Heart right ventricle (tissue), 16 donors: Measurements from ENCODE around the gene KCNJ10. TPM values are rescaled to one million over a fixed set of nuclear protein-coding genes. Genes with fewer than 3 reads are reported as not detected.

Experiments used
- ATAC-seq, 8 donors: fragments of 200-7000 bp; cut with Tn5 transposase; one replicate each; pipeline ENCODE4 v1.9.1; 2020; ENCODE audit warnings: mild to moderate bottlenecking in 8 of 8, moderate library complexity in 8 of 8, moderate number of reproducible peaks in 1 of 8
- DNase-seq, 2 donors: peaks; one replicate each; pipeline ENCODE4 v3.0.0-alpha.2; 2020
- H3K27ac ChIP-seq, 10 donors: fragments of 200-600 bp; sonication (generic) in 2 of 10; one replicate each; pipeline versions ENCODE4 v1.5.0 to v1.8.0; 2020 to 2022; ENCODE audit warnings: mild to moderate bottlenecking in 3 of 10
- H3K27me3 ChIP-seq, 7 donors: fragments of 200-600 bp; one replicate each; pipeline ENCODE4 v1.8.0; 2021 to 2022; ENCODE audit warnings: mild to moderate bottlenecking in 2 of 7
- H3K36me3 ChIP-seq, 9 donors: fragments of 200-600 bp; sonication (generic) in 1 of 9; one replicate each; pipeline versions ENCODE4 v1.5.0 to v1.8.0; 2020 to 2022; ENCODE audit warnings: mild to moderate bottlenecking in 2 of 9
- H3K4me1 ChIP-seq, 9 donors: fragments of 200-600 bp; sonication (generic) in 1 of 9; one replicate each; pipeline versions ENCODE4 v1.5.0 to v1.8.0; 2020 to 2022; ENCODE audit warnings: mild to moderate bottlenecking in 4 of 9
- H3K4me3 ChIP-seq, 10 donors: fragments of 200-600 bp; sonication (generic) in 2 of 10; one replicate each; pipeline versions ENCODE4 v1.5.0 to v1.8.0; 2020 to 2022; ENCODE audit warnings: mild to moderate bottlenecking in 7 of 10, moderate library complexity in 2 of 10
- H3K9me3 ChIP-seq, 11 donors: fragments of 200-600 bp in 10 of 11; sonication (generic) in 2 of 11; one replicate each; pipeline versions ENCODE4 v1.5.0 to v1.8.0; 2013 to 2022; ENCODE audit warnings: mild to moderate bottlenecking in 2 of 11, control low read depth in 1 of 11, moderate library complexity in 1 of 11
- WGBS, 2 donors: extraction: QIAGEN DNeasy Blood & Tissue Kit; methylation state at CpG; one replicate each; pipeline ENCODE4 v1.1.7; 2013; ENCODE audit warnings: inconsistent platforms in 1 of 2; 5-methylcytosine and 5-hydroxymethylcytosine counted together
- intact Hi-C, 10 donors: fragments of 100-400 bp; cut with DNase I; formaldehyde crosslinking; loops; one replicate each; pipeline versions ENCODE4 v1.11.1 to v1.14.2; 2022
- polyA plus RNA-seq, 2 donors: library from polyadenylated mRNA; stranded (reverse); fragments of 200-250 nt; gene quantifications; one replicate each; pipeline ENCODE4 v1.2.3, GENCODE V29; 2013
- total RNA-seq, 10 donors: library from RNA; stranded (reverse); fragmentation: NEBNext Ultra II Directional in 3 of 10; extraction: Animal tissue kit (Norgen Biotek cat#: 25700) in 3 of 10; gene quantifications; one replicate each; pipeline versions ENCODE4 v1.2.1 to v1.2.4, GENCODE V29; 2021 to 2023
- TF ChIP-seq, protein P1 (sequence below), 9 donors: fragments of 200-600 bp; sonication (generic) in 2 of 9; IDR thresholded peaks; one replicate each; pipeline versions ENCODE4 v1.5.0 to v1.8.0; 2021 to 2022; ENCODE audit warnings: antibody characterized with exemption in 9 of 9, mild to moderate bottlenecking in 5 of 9, moderate library complexity in 1 of 9
- donor health status: Arrhythmogenic right ventricular cardiomyopathy.
- donor health status: ischemic (EF 13 %, LVEDD 7.1; RV severe dilation, severe dysfunction).
- donor health status: healthy with polysubstance abuse.
- donor health status: DM: no; HTN: yes; CAD: no.
- donor health status: DM: no; HTN: no; CAD: no.
- donor health status: ischemic (EF 25% LVEDD 6.9; RV normal size, moderate dysfunction).
- donor health status: ischemic (EF 25% LVEDD 5.7; RV mildly dilated, moderate dysfunction).
- donor health status: healthy.
- donor health status: DM: yes; HTN: yes; CAD: no.
- donor health status: Ischemic cardiomyopathy.
- donor health status: ischemic (EF 35%, LVEDD 5.7; RV mildly dilated, moderate dysfunction).
- donor health status: nonischemic (EF 11% LVEDD 7.7; RV severe dilation, severe dysfunction).
- donor health status: DM: yes; HTN: yes; CAD: no.
- donor health status: PGD.
- donor health status: ischemic (EF 29% LVEDD 5.4; RV normal size, mild dysfunction).
- donor health status: nonischemic (EF 23%, LVEDD 6.1; RV moderate dilation, normal function).

The KCNJ10 gene
- total and polyA plus RNA-seq, 12 donors = 0.09 to 1.9 TPM; not detected in 10

DNA sequence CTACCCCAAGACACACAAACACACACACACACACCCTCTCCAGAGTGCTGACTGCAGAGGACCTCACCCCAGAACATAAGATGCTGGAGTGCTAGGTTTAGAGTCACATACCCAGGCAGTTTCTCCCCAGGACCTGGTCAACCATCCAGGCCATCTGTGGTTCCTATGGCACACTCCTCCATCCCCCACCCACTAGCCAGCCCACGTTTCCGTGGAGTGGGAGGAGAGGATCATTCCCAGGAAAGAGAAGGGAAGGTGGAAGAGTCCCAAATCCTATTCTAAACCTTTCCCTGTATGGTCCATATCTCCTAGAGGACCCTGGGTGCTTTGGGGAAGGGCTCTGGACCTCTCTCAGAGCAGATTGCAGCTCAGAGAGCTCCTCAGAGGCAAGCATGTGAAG is 12.5 kb upstream of the KCNJ10 start:
- ATAC-seq = no peak
- 47 to 50% methylated on average over 2 of the region's 2 CpGs for WGBS, 2 donors
- intact Hi-C loops = loop anchor here in 6 of 10 donors (5.0 to 10.0 kb wide), 2 partner anchors 35 to 292 kb away; no protein-coding TSS in a partner anchor
- no peak for DNase-seq
- Histone ChIP-seq H3K9me3 (no peaks in the 10 kb centered on the region), H3K27ac (no peak overlapping the region), H3K27me3 (peaks cover 6 to 72% (median 69%) of the 10 kb centered on the region in 7 donors), H3K4me1 (peaks cover 0 to 22% (median 7%) of the 10 kb centered on the region in 9 donors), H3K4me3 (no peak overlapping the region), H3K36me3 (no peaks in the 10 kb centered on the region)
- TF ChIP-seq, protein P1, sequence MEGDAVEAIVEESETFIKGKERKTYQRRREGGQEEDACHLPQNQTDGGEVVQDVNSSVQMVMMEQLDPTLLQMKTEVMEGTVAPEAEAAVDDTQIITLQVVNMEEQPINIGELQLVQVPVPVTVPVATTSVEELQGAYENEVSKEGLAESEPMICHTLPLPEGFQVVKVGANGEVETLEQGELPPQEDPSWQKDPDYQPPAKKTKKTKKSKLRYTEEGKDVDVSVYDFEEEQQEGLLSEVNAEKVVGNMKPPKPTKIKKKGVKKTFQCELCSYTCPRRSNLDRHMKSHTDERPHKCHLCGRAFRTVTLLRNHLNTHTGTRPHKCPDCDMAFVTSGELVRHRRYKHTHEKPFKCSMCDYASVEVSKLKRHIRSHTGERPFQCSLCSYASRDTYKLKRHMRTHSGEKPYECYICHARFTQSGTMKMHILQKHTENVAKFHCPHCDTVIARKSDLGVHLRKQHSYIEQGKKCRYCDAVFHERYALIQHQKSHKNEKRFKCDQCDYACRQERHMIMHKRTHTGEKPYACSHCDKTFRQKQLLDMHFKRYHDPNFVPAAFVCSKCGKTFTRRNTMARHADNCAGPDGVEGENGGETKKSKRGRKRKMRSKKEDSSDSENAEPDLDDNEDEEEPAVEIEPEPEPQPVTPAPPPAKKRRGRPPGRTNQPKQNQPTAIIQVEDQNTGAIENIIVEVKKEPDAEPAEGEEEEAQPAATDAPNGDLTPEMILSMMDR (IDR thresholded peaks at IDR 0.05) = no peak

DNA sequence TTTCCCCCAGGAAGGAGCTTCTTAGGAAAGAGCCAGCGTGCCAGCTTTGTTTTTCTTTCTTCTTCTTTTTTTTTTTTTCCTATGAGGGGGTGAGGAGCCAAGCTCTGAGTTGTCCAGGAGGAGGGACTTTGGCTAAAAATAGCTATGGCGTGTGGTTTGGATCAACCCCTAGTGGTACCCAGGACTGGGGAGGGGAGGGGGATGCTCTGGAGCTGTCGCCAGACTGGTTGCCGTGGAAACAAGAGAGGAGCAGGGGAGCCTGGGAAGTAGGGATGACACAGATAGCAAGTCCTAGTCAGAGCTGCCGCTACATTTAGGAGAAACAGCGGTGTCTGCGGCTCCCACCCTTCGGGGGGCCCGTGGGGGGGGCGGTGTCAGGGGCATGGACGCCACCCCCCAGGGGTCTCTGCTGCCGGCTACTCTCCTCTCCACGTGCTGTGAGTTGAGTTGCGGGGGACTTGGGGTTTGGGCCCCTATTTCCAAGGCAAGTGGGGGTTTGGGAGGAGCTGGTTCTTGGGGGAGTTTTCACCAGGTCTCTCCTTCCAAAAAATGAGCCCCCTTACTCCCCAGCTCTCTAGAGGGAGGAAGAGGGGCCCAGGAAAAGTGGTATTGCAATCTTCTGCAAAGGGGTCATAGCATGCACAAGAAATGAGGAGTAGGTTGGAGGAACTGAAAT is 11.4 kb upstream of the KCNJ10 start, which contains the start of gene KCNJ9:
TSS of gene KCNJ9 (plus strand) at position 278 of the 676 bp plus-strand sequence. CDS start 2,493 bp downstream, outside the sequence.
- Histone ChIP-seq H3K4me1 (peaks cover 0 to 31% (median 7%) of the 10 kb centered on the region in 9 donors), H3K27me3 (peaks cover 6 to 79% (median 73%) of the 10 kb centered on the region in 7 donors), H3K27ac (no peak within 1 kb of the TSS), H3K36me3 (no peaks in the 10 kb centered on the region), H3K9me3 (no peaks in the 10 kb centered on the region), H3K4me3 (no peak within 1 kb of the TSS)
- intact Hi-C loops = loop anchor here in 6 of 10 donors (5.0 to 10.0 kb wide), 2 partner anchors 34 to 293 kb away; no protein-coding TSS in a partner anchor
- WGBS, 2 donors = 13 to 20% methylated on average over 14 of the region's 14 CpGs
- no peak for ATAC-seq
- DNase-seq = no peak
- TF ChIP-seq, protein P1 (IDR thresholded peaks at IDR 0.05) = no peak

DNA sequence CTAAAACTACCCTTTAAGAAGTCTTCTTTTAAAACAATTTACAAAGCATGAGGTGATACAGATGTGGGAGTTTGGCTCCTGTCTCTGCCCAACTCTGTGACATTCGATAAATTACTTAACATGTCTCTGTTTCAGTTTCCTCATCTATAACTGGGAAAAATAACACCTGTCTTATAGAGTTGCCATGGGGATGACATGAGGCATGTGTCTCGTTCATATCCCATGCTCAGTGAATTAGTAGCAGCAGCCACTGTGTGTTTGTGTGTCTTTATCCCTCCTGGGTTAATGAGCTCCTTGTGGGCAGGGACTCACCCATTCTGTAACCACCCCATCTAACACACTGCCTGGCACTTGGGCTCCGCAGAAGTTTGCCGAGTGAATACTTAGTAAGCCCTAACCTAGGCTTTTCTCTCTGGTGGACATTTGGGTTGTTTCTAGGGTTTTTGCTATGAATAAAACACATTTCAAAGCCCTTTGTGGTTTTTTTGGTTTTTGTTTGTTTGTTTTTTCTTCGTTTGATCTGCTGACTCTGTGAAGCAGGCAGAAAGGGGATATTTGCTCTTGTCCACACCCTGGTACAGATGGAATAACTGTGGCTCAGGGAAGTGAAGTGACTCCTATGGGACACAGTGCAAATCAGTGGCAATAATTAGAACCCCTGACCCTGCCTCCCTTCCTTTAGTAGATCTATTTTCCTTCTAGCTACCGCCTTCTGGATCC is 10.6 kb upstream of the KCNJ10 start:
- TF ChIP-seq, protein P1 (IDR thresholded peaks at IDR 0.05) = no peak
- H3K27ac ChIP-seq = no peak overlapping the region
- intact Hi-C loops = loop anchor here in 6 of 10 donors (5.0 to 10.0 kb wide), 2 partner anchors 33 to 294 kb away; no protein-coding TSS in a partner anchor
- H3K9me3 ChIP-seq = no peaks in the 10 kb centered on the region
- ATAC-seq (no peak), DNase-seq (no peak)
- peaks cover 6 to 88% (median 73%) of the 10 kb centered on the region in 7 donors for H3K27me3 ChIP-seq
- peaks cover 0 to 37% (median 5%) of the 10 kb centered on the region in 9 donors for H3K4me1 ChIP-seq
- no peak overlapping the region for H3K4me3 ChIP-seq
- no peaks in the 10 kb centered on the region for H3K36me3 ChIP-seq
- WGBS, 2 donors = 63 to 64% methylated on average over 6 of the region's 6 CpGs

DNA sequence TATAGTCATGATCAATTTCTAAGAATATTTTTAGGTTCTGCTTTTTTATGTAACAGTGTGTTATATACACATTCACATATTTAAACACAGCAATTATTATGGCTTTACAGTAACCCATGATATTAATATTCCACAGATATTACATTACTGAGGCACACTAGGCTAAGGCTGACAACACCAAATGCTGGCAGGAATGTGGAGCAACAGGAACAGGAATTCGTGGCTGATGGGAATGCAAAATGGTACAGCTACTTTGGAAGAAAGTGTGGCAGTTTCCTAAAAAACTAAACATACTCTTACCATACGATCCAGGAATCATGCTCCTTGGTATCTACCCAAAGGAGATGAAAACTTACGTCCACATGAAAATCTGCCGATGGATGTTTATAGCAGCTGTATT is 9.5 kb upstream of the KCNJ10 start:
- WGBS, 2 donors = 73 to 77% methylated on average over 4 of the region's 4 CpGs
- ATAC-seq = no peak
- peaks cover 6 to 89% (median 72%) of the 10 kb centered on the region in 7 donors for H3K27me3 ChIP-seq

More for the DNA sequence above, 9.5 kb upstream of the KCNJ10 start:
- no peak for DNase-seq
- Histone ChIP-seq H3K4me3 (no peak overlapping the region), H3K4me1 (peaks cover 0 to 46% (median 5%) of the 10 kb centered on the region in 9 donors), H3K9me3 (no peaks in the 10 kb centered on the region), H3K36me3 (no peaks in the 10 kb centered on the region), H3K27ac (no peak overlapping the region)
- intact Hi-C loops = no loop called here
- TF ChIP-seq, protein P1 (IDR thresholded peaks at IDR 0.05) = no peak
